Activated CD4-positive, alpha-beta T cell treated with anti-CD3 and anti-CD28 coated beads for 36 hours (primary cell): ENCODE results near the gene RPL22. TPM values are rescaled to one million over a fixed set of nuclear protein-coding genes. Genes with fewer than 3 reads are reported as not detected.
A peak's percentile ranks its signal among the peaks of the same experiment; 100 is the strongest.

Experiments used
- ATAC-seq: fragments of 200-7000 bp; cut with Tn5 transposase; one replicate; pipeline ENCODE4 v1.10.0; 2021; ENCODE audit warnings: mild to moderate bottlenecking, moderate library complexity
- CTCF ChIA-PET: fragments of 350-600 bp; sonication (Branson Sonifier 250); formaldehyde crosslinking; loops from one replicate; lab custom pipeline; 2021; ENCODE audit warnings: antibody characterized with exemption; lab: Charles Lee
- POLR2A ChIA-PET: fragments of 350-600 bp; sonication (Branson Sonifier 250); formaldehyde crosslinking; loops from one replicate; lab custom pipeline; 2021; ENCODE audit warnings: antibody characterized with exemption, inconsistent platforms; lab: Charles Lee
- DNase-seq: peaks from one replicate; pipeline ENCODE4 v3.0.0-alpha.2; 2020
- H3K27ac Mint-ChIP-seq: one replicate; pipeline ENCODE4 v1.8.0; 2021; ENCODE audit warnings: mixed read lengths
- H3K27me3 Mint-ChIP-seq: one replicate; pipeline ENCODE4 v1.8.0; 2021; ENCODE audit warnings: mixed read lengths
- H3K36me3 Mint-ChIP-seq: one replicate; pipeline ENCODE4 v1.8.0; 2021; ENCODE audit warnings: low read depth, mixed read lengths
- H3K4me1 Mint-ChIP-seq: one replicate; pipeline ENCODE4 v1.8.0; 2021; ENCODE audit warnings: mixed read lengths
- H3K4me3 Mint-ChIP-seq: one replicate; pipeline ENCODE4 v1.8.0; 2021; ENCODE audit warnings: mild to moderate bottlenecking, moderate library complexity, mixed read lengths
- H3K9me3 Mint-ChIP-seq: one replicate; pipeline ENCODE4 v1.8.0; 2021; ENCODE audit warnings: low read depth, mixed read lengths
- intact Hi-C, 2 experiments: fragments of 100-400 bp; cut with DNase I in 1 of 2; cut with micrococcal nuclease in 1 of 2; formaldehyde crosslinking; loops; one replicate each; pipeline versions ENCODE4 v1.14.2 to v1.15.1; 2022 to 2024; cut with DNase I, micrococcal nuclease
- total RNA-seq, 2 experiments: library from RNA; stranded (reverse); gene quantifications; one replicate each; pipeline ENCODE4 v1.2.3, GENCODE V29; 2021

The RPL22 gene
- total RNA-seq, 2 experiments from 2014 or later, result 392 to 475 TPM

DNA sequence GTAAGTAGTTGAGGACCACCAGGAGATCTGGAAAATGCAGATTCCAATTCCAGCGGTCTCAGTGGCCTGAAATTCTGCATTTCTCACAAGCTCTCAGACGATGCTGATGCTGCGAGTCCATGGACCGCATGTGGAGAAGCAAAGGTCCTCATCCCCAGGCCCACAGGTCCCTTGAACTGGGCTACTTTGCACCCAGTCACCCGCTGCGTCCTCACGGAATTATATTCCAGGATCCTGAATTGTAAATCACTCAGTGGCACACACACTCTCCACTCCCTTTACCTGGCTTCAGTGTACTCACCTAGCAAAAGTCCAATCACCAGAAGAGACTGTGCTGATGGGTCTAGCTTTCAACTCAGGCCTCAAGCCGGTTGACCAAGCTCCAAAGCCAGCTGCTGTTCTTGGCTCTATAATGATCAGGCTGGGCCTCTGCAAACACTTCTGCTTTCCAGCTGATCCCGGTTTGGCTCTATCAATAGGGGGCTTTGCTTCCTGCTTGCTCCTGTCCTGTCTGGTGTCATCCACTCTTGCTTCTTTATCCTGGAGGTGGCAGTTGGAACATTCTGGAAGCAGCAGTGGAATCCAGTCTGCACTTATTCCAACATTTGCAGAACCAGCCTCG is 904 bp upstream of the RPL22 start:
- intact Hi-C loops, result loop anchor here in 1 of 2 experiments (5.0 kb wide), 1 partner anchor 93 kb away; no protein-coding TSS in a partner anchor
- ATAC-seq, result no peak
- Mint-ChIP-seq H3K4me3 (peak overlapping the region; percentile 99), H3K27ac (peak overlapping the region; percentile 95), H3K27me3 (no peaks in the 10 kb centered on the region), H3K9me3 (no peaks in the 10 kb centered on the region), H3K36me3 (peaks cover 30% of the 10 kb centered on the region), H3K4me1 (peaks cover 39% of the 10 kb centered on the region)
- ChIA-PET CTCF (interaction anchor here (0.5 to 1.2 kb wide), 4 partner anchors 44 to 289 kb away, joined by 3 to 4 read pairs (median 3); no protein-coding TSS in a partner anchor), POLR2A (interaction anchor here (0.7 kb wide), 1 partner anchor 644 kb away, joined by 4 read pairs; no protein-coding TSS in a partner anchor)
- DNase-seq, result no peak

DNA sequence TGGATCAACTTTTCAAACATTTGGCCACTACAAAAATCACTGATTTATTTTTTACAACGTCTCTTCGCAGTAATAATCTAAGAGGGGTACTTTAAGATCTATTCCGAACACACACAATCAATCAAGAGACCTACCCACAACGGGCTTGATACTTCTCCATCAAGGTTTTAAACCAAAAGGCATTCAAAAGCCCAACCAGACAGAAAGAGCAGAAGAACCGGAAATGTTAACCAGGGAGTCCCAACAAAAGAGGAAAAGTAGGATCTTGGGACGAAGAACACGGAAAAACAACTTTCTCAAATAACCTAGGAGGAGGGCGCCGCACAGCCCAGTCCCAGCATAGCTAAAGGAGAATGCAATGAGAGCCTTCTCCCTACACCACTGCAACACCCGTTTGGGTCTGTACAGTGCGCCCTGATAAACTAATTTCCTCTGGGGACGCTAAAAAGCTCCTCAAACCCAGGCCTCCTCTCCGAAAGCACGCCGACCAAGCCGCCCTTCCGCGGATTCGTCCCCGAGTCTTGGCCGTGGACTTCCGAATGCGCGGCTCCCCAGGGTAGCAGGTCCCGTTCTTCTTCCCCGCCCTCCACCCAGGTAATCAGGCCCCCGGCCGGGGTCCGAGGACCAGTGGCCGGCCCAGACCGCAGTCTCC is 623 bp downstream of the RPL22 start:
- Mint-ChIP-seq H3K4me3 (peak overlapping the region; percentile 99), H3K4me1 (peaks cover 39% of the 10 kb centered on the region), H3K9me3 (no peaks in the 10 kb centered on the region), H3K27me3 (no peaks in the 10 kb centered on the region), H3K27ac (peak overlapping the region; percentile 96), H3K36me3 (peaks cover 40% of the 10 kb centered on the region)
- POLR2A ChIA-PET, result interaction anchor here (0.7 to 1.6 kb wide), 4 partner anchors 13 to 206 kb away, joined by 3 to 8 read pairs (median 4); no protein-coding TSS in a partner anchor
- DNase-seq (peak; percentile 49), ATAC-seq (peak; percentile 5)
- CTCF ChIA-PET, result interaction anchor here (1.6 kb wide), 1 partner anchor 8 kb away, joined by 3 read pairs; no protein-coding TSS in a partner anchor
- intact Hi-C loops, result loop anchor here (1.0 to 5.0 kb wide), 9 partner anchors 37 to 586 kb away; partner anchors contain the start of genes NPHP4 (in 2 of the 2), ACOT7 (in 1 of the 2), ICMT (in 1 of the 2) and KLHL21 (in 1 of the 2)

DNA sequence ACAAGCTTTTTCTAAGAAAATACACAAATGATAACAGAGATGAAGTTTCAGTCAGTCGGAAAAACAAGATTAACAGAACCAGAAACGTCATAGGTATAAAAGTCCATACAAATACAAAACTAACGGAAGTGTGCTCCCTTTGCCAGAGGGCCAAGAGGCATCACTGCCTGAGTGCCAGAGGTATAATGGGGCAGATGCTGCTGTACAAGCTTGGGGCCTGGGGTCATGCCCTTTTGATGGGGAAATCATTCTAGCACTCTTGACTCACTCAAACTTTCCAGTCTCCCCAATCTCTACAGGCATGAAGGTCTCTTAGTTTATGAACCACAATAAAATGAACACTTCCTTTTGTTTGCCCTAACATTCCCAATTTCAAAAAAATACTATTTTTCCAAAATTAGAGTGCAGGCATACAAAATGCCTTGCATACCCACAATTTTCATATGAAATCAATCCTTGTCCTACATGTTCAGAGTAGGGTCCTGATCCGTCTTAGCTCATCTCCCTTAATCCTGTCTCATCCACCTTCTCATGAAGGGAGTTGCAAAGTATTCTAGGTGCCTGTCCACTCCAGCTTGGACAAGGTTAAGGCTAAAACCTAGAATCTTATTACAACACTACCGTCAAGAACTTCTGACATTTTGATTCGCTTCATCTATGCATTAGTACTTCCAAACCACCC is 1.5 kb downstream of the RPL22 start:
- Mint-ChIP-seq H3K36me3 (peaks cover 46% of the 10 kb centered on the region), H3K4me1 (peaks cover 41% of the 10 kb centered on the region), H3K27ac (peak overlapping the region; percentile 96), H3K9me3 (no peaks in the 10 kb centered on the region), H3K27me3 (no peaks in the 10 kb centered on the region), H3K4me3 (peak overlapping the region; percentile 99)
- DNase-seq (no peak), ATAC-seq (no peak)
- CTCF ChIA-PET, result interaction anchor here (0.7 to 1.6 kb wide), 3 partner anchors 8 to 357 kb away, joined by 3 read pairs; partner anchors contain the start of gene TAS1R1
- intact Hi-C loops, result loop anchor here (2.0 to 5.0 kb wide), 2 partner anchors 171 to 405 kb away; partner anchors contain the start of gene KLHL21 (in 1 of the 2)
- POLR2A ChIA-PET, result interaction anchor here (0.6 to 1.6 kb wide), 4 partner anchors 13 to 283 kb away, joined by 3 to 4 read pairs (median 3); no protein-coding TSS in a partner anchor

DNA sequence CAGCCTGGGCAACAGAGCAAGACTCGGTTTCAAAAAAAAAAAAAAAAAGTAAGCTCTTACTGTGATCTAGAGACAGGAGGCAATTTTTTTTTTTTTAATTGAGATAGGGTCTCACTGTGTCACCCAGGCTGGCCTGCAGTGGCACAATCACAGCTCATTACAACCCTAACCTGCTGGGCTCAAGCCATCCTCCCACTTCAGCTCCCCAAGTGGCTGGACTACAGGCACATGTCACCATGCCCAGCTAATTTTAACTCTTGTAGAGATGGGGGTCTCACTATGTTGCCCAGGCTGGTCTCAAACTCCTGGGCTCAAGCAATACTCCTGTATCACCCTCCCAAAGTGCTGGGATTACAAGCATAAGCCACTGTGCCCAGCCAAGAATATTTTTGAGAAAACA is 7.4 kb downstream of the RPL22 start:
- H3K4me1 Mint-ChIP-seq, result peaks cover 26% of the 10 kb centered on the region
- POLR2A ChIA-PET, result interaction anchor here (0.6 kb wide), 1 partner anchor 1758 kb away, joined by 3 read pairs; no protein-coding TSS in a partner anchor
- no peaks in the 10 kb centered on the region for H3K9me3 Mint-ChIP-seq
- H3K27me3 Mint-ChIP-seq, result no peaks in the 10 kb centered on the region
- no peak for ATAC-seq
- intact Hi-C loops, result no loop called here
- no peak for DNase-seq
- H3K27ac Mint-ChIP-seq, result no peak overlapping the region
- H3K36me3 Mint-ChIP-seq, result peaks cover 67% of the 10 kb centered on the region
- no peak overlapping the region for H3K4me3 Mint-ChIP-seq
- CTCF ChIA-PET, result interaction anchor here (0.7 to 1.0 kb wide), 2 partner anchors 13 to 23 kb away, joined by 4 to 7 read pairs; no protein-coding TSS in a partner anchor

DNA sequence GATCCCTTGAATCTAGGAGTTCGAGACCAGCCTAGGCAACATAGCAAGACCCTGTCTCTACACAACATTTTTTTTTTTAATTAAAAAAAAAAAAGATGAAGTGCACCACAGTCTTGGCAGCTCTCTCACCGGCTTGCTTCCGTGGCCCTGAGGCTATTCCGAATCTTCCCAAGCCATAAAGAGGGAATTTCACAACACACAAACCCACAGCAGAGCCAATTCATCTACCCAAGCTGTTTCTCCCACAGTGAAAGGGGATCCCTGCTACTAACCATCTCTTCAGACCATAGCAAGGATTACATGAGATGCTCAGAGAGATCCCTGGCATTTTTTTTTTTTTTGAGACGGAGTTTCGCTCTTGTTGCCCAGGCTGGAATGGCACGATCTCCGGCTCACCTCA is 10.9 kb downstream of the RPL22 start:
- no peaks in the 10 kb centered on the region for H3K9me3 Mint-ChIP-seq

DNA sequence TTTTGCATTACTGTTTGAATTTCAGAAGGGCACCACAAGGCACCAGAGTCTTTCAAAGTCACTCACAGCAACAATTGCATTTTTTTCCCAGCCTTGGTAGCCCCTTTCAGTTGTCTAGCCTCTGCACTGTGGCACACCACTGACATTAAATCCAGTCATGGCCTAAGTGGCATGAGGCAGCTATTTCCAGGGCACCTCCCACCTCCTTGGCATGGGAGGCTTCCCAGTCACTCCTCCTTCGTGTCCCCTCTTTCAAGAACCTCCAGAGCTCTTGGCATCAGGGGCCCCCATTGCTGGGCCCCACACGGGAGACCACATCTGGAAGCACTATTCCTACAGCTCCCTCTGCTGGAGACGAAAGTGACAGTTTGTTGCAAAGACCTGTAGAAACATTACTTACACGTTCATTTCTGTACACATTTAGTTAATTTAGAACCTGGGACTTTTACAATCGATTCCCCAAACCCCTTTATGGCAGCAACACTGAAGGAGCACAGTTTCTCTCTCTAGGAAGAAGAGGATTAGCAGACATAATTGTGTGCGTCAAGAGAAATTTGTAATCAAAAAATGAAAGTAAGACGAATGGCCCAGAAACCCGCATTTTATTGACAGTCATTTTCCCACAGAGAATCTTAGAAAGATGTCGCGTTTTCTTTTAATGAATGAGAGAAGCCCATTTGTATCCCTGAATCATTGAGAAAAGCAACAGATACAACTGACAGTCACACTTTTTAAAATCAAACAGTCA is 13.6 kb downstream of the RPL22 start:
- peak; percentile 52 for DNase-seq
- no peak overlapping the region for H3K4me3 Mint-ChIP-seq
- CTCF ChIA-PET, result interaction anchor here (0.8 to 1.6 kb wide), 11 partner anchors 8 to 966 kb away, joined by 3 to 9 read pairs (median 3); partner anchors contain the start of gene ICMT
- intact Hi-C loops, result loop anchor here in 1 of 2 experiments (1.0 kb wide), 1 partner anchor 77 kb away; no protein-coding TSS in a partner anchor
- H3K36me3 Mint-ChIP-seq, result peaks cover 45% of the 10 kb centered on the region
- peak; percentile 59 for ATAC-seq
- H3K27ac Mint-ChIP-seq, result peak overlapping the region; percentile 53
- peaks cover 42% of the 10 kb centered on the region for H3K4me1 Mint-ChIP-seq
- H3K9me3 Mint-ChIP-seq, result no peaks in the 10 kb centered on the region
- POLR2A ChIA-PET, result interaction anchor here (1.1 kb wide), 2 partner anchors 8 to 13 kb away, joined by 3 read pairs; no protein-coding TSS in a partner anchor
- H3K27me3 Mint-ChIP-seq, result peaks cover 11% of the 10 kb centered on the region

More for the DNA sequence above, 10.9 kb downstream of the RPL22 start:
- no peak overlapping the region for H3K27ac Mint-ChIP-seq
- POLR2A ChIA-PET, result no interaction called here
- ATAC-seq (no peak), DNase-seq (no peak)
- no peak overlapping the region for H3K4me3 Mint-ChIP-seq
- H3K4me1 Mint-ChIP-seq, result peaks cover 41% of the 10 kb centered on the region
- H3K27me3 Mint-ChIP-seq, result no peaks in the 10 kb centered on the region
- CTCF ChIA-PET, result no interaction called here
- intact Hi-C loops, result no loop called here
- H3K36me3 Mint-ChIP-seq, result peaks cover 61% of the 10 kb centered on the region

DNA sequence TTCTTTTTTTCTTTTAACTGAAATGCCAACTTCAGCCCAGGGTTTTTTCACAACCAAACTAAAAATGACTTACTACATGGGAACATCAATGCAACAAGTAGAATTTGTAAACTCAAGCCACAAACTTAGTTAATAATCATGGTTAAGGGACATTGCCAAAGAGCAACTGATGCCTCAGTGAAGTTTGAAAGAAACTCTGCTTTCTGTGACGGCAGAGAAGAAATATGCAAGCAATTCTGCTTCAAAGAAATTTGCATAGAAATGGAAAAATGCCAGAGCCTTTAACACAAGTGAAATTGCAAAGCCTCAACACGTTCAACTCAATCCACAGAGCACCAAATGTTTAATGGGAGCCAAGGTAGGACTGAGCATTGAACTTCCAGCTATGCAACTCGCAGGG is 14.2 kb downstream of the RPL22 start:
- no peak for DNase-seq
- POLR2A ChIA-PET, result interaction anchor here (1.1 kb wide), 2 partner anchors 9 to 14 kb away, joined by 3 read pairs; no protein-coding TSS in a partner anchor
- CTCF ChIA-PET, result interaction anchor here (0.8 to 1.6 kb wide), 10 partner anchors 9 to 220 kb away, joined by 3 to 9 read pairs (median 4); partner anchors contain the start of gene ICMT
- Mint-ChIP-seq H3K27ac (no peak overlapping the region), H3K4me1 (peaks cover 44% of the 10 kb centered on the region), H3K36me3 (peaks cover 38% of the 10 kb centered on the region), H3K27me3 (peaks cover 13% of the 10 kb centered on the region), H3K9me3 (no peaks in the 10 kb centered on the region), H3K4me3 (no peak overlapping the region)
- ATAC-seq, result no peak
- intact Hi-C loops, result loop anchor here in 1 of 2 experiments (1.0 kb wide), 1 partner anchor 76 kb away; no protein-coding TSS in a partner anchor

DNA sequence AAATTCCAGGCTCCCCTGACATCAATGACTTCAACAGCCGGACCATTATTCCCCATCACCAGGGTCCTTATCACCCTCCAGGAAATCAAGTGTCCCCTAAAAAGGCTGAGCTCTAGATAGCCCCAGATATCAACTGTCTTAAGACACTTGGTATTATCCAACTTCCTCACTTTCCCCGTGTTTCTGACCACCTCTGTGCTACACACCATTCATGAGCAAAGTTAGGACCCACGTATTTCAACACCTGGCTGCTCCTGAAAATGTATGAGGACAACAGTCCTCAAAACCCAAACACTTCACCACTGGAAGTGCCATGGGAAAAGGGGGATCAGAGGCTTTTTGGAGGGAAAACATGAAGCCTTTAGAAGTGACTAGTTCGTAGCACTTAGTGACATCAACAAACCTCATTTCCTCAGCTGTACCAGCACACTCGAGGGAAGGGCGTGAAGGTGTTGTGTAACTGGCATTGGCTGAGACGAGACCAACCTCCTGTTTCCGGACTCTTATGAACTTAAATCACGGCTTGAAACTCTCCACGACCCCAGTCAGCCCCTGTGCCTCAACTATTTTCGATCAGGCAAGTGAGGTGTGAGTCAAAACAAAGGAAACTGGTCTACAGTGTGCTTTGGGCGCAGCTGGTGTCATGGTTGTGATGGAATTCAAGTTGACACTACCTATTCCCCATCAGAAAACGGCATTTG is 15.2 kb downstream of the RPL22 start:
- POLR2A ChIA-PET, result no interaction called here
- Mint-ChIP-seq H3K27ac (peak overlapping the region; percentile 42), H3K9me3 (no peaks in the 10 kb centered on the region), H3K27me3 (peaks cover 13% of the 10 kb centered on the region), H3K4me3 (no peak overlapping the region), H3K4me1 (peaks cover 41% of the 10 kb centered on the region), H3K36me3 (peaks cover 33% of the 10 kb centered on the region)
- CTCF ChIA-PET, result no interaction called here
- DNase-seq (no peak), ATAC-seq (no peak)
- intact Hi-C loops, result no loop called here

DNA sequence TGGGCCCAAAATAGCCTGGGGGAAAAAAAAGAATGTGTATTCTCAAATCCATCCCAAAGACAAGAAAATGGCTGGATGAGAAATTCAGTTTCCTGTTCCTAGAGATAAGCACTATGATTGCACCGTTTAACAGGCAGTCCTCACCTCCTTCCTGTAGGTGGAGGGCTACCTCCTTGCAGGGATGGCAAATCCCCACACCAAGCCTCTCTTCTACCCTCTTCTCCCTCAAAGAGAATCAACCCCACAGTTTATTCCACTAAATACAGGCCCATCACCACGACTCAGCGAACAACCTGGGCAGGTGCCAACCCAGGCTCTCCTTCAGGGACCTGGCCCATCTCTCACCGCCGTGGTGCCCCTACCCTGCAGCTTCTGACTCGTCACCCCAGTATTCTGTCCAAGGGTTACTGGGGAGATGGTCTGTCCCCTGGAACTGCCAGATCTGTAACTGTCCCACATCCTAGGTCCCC is 15.8 kb downstream of the RPL22 start:
- H3K4me3 Mint-ChIP-seq, result no peak overlapping the region
- H3K4me1 Mint-ChIP-seq, result peaks cover 44% of the 10 kb centered on the region
- no peak overlapping the region for H3K27ac Mint-ChIP-seq
- H3K9me3 Mint-ChIP-seq, result no peaks in the 10 kb centered on the region
- peaks cover 18% of the 10 kb centered on the region for H3K27me3 Mint-ChIP-seq
- CTCF ChIA-PET, result interaction anchor here (0.8 to 1.3 kb wide), 3 partner anchors 11 to 75 kb away, joined by 3 read pairs; no protein-coding TSS in a partner anchor
- peaks cover 26% of the 10 kb centered on the region for H3K36me3 Mint-ChIP-seq
- ATAC-seq, result no peak
- intact Hi-C loops, result no loop called here
- POLR2A ChIA-PET, result no interaction called here
- no peak for DNase-seq
